GM21737 (cell line): ENCODE measurements around the gene JAKMIP3.
"Not testable (repeated sequence)": the region's sequence is repeated elsewhere in the genome, so short reads cannot be mapped to it uniquely, and the experiment has no call there.

ENCODE experiments used
- ATAC-seq: cut with Tn5 transposase; IDR thresholded peaks from one replicate; pipeline ENCODE4 v1.9.1; 2021; ENCODE audit warnings: mild to moderate bottlenecking, moderate library complexity; ENCODE audit not compliant: unreplicated experiment

The JAKMIP3 gene

GRCh38 chr10:132064082-132064755, 1.5 kb upstream of the JAKMIP3 start:
- ATAC-seq: no peak

GRCh38 chr10:132064771-132065437, 842 bp upstream of the JAKMIP3 start:
- no peak for ATAC-seq

- no peak for ATAC-seq
Observed at GRCh38 chr10:132066186-132066585, 440 bp downstream of the JAKMIP3 start.

- ATAC-seq: no peak
Observed at GRCh38 chr10:132066812-132067211, 1.1 kb downstream of the JAKMIP3 start.

GRCh38 chr10:132068431-132069121, 2.8 kb downstream of the JAKMIP3 start:
- ATAC-seq: no peak

- no peak for ATAC-seq
Observed at GRCh38 chr10:132069122-132069848, 3.5 kb downstream of the JAKMIP3 start.

GRCh38 chr10:132069849-132070182, 4.1 kb downstream of the JAKMIP3 start:
- ATAC-seq: no peak

- no peak for ATAC-seq
Observed at GRCh38 chr10:132070724-132071123, 5.0 kb downstream of the JAKMIP3 start.

GRCh38 chr10:132071667-132072066, 5.9 kb downstream of the JAKMIP3 start:
- no peak for ATAC-seq

- ATAC-seq: no peak
Observed at GRCh38 chr10:132075909-132076577, 10.3 kb downstream of the JAKMIP3 start.

- ATAC-seq: no peak
Observed at GRCh38 chr10:132076578-132077081, 10.9 kb downstream of the JAKMIP3 start.

- no peak for ATAC-seq
Observed at GRCh38 chr10:132077091-132077490, 11.3 kb downstream of the JAKMIP3 start.

GRCh38 chr10:132078746-132079345, 13.1 kb downstream of the JAKMIP3 start:
- no peak for ATAC-seq

GRCh38 chr10:132084384-132084783, 18.6 kb downstream of the JAKMIP3 start:
- not testable (repeated sequence) for ATAC-seq

- not testable (repeated sequence) for ATAC-seq
Observed at GRCh38 chr10:132093236-132093635, 27.5 kb downstream of the JAKMIP3 start.

GRCh38 chr10:132094581-132095234, 29.0 kb downstream of the JAKMIP3 start:
- ATAC-seq: no peak

GRCh38 chr10:132095403-132096113, 29.8 kb downstream of the JAKMIP3 start:
- no peak for ATAC-seq

GRCh38 chr10:132096223-132096622, 30.5 kb downstream of the JAKMIP3 start:
- no peak for ATAC-seq

- ATAC-seq: no peak
Observed at GRCh38 chr10:132096863-132097478, 31.2 kb downstream of the JAKMIP3 start.
